SK-N-SH (cell line): ENCODE measurements around the gene SLC1A3. TPM values are rescaled to one million over a fixed set of nuclear protein-coding genes. Genes with fewer than 3 reads are reported as not detected.

ENCODE experiments used
- CTCF ChIA-PET: fragments of 300-600, 350-600 bp; formaldehyde crosslinking; extraction: SDS; loops from one replicate; lab custom pipeline; 2021; lab: Yijun Ruan, JAX
- POLR2A ChIA-PET: fragments of 350-600 bp; sonication (Branson Sonifier 250); formaldehyde crosslinking; extraction: SDS; loops from one replicate; lab custom pipeline; 2020; ENCODE audit warnings: antibody characterized with exemption, inconsistent platforms; lab: Yijun Ruan, JAX
- DNase-seq: peaks from one replicate; pipeline ENCODE4 v3.0.0; 2012
- H2AFZ ChIP-seq: fragments of 200-600 bp; sonication (generic); 2 replicates; pipeline ENCODE4 v1.8.1; 2016; ENCODE audit warnings: antibody characterized with exemption, mild to moderate bottlenecking, low read depth
- H3F3A ChIP-seq: fragments of 200-600 bp; sonication (generic); replicated peaks from 2 replicates; pipeline ENCODE3; 2016; ENCODE audit warnings: antibody characterized with exemption, mild to moderate bottlenecking; ENCODE audit not compliant: insufficient read depth
- H3K27ac ChIP-seq, 2 experiments: fragments of 200-500 bp in 1 of 2; fragments of 200-600 bp in 1 of 2; sonication (Bioruptor generic) in 1 of 2; sonication (generic), shearing (Covaris generic) in 1 of 2; 2 replicates each; pipeline versions ENCODE4 v1.5.1 to v1.6.1; 2014 to 2016; ENCODE audit warnings: low read depth in 2 of 2, inconsistent platforms in 1 of 2, low read length in 1 of 2, mild to moderate bottlenecking in 1 of 2, mixed read lengths in 1 of 2
- H3K27me3 ChIP-seq: fragments of 200-600 bp; sonication (generic), shearing (Covaris generic); 2 replicates; pipeline ENCODE4 v1.6.1; 2016; ENCODE audit warnings: mixed run types; ENCODE audit not compliant: insufficient read depth
- H3K36me3 ChIP-seq, 2 experiments: fragments of 200-500 bp in 1 of 2; fragments of 200-600 bp in 1 of 2; sonication (Bioruptor generic) in 1 of 2; sonication (generic) in 1 of 2; replicated peaks in 1 of 2; 2 replicates each; pipeline versions ENCODE3 to v1.5.1; 2014 to 2016; ENCODE audit warnings: low read length in 1 of 2, mild to moderate bottlenecking in 1 of 2; ENCODE audit not compliant: insufficient read depth in 2 of 2, control insufficient read depth in 1 of 2
- H3K4me1 ChIP-seq, 2 experiments: fragments of 200-500 bp in 1 of 2; fragments of 200-600 bp in 1 of 2; sonication (Bioruptor generic) in 1 of 2; sonication (generic), shearing (Covaris generic) in 1 of 2; 2 replicates each; pipeline versions ENCODE4 v1.5.1 to v1.6.1; 2014 to 2016; ENCODE audit warnings: low read depth in 1 of 2, low read length in 1 of 2, mixed run types in 1 of 2; ENCODE audit not compliant: insufficient read depth in 2 of 2, control insufficient read depth in 1 of 2
- H3K4me2 ChIP-seq: fragments of 200-600 bp; sonication (generic), shearing (Covaris generic); 2 replicates; pipeline ENCODE4 v1.6.1; 2017; ENCODE audit warnings: mixed run types
- H3K4me3 ChIP-seq, 2 experiments: fragments of 200-500 bp in 1 of 2; fragments of 200-600 bp in 1 of 2; sonication (Bioruptor generic) in 1 of 2; sonication (generic), shearing (Covaris generic) in 1 of 2; 2 replicates each; pipeline versions ENCODE4 v1.5.1 to v1.8.1; 2014 to 2016; ENCODE audit warnings: low read depth in 2 of 2, inconsistent platforms in 1 of 2, low read length in 1 of 2, mild to moderate bottlenecking in 1 of 2, mixed read lengths in 1 of 2, moderate library complexity in 1 of 2
- H3K79me2 ChIP-seq: fragments of 200-600 bp; sonication (generic); 2 replicates; pipeline ENCODE4 v1.8.1; 2017; ENCODE audit warnings: mild to moderate bottlenecking; ENCODE audit not compliant: insufficient read depth
- H3K9ac ChIP-seq: fragments of 200-600 bp; sonication (generic); 2 replicates; pipeline ENCODE4 v1.6.1; 2017; ENCODE audit warnings: mixed run types
- H3K9me2 ChIP-seq: fragments of 200-600 bp; sonication (generic); 2 replicates; pipeline ENCODE4 v1.6.1; 2017; ENCODE audit warnings: mixed run types
- H3K9me3 ChIP-seq: fragments of 200-600 bp; sonication (generic); 2 replicates; pipeline ENCODE4 v1.6.1; 2017; ENCODE audit warnings: mixed run types, mild to moderate bottlenecking, moderate library complexity
- H4K20me1 ChIP-seq: fragments of 200-600 bp; sonication (generic); 2 replicates; pipeline ENCODE4 v1.6.1; 2017; ENCODE audit warnings: mild to moderate bottlenecking, mixed run types; ENCODE audit not compliant: insufficient read depth
- CHD2 ChIP-seq: fragments of 150-350 bp; IDR thresholded peaks from 2 replicates; pipeline ENCODE4 v1.6.1; 2018; ENCODE audit warnings: low read length; ENCODE audit not compliant: partially characterized antibody
- EZH2phosphoT487 ChIP-seq: fragments of 200-600 bp; sonication (generic); IDR thresholded peaks from 2 replicates; pipeline ENCODE4 v1.6.1; 2017; ENCODE audit warnings: low read depth, mixed run types, mild to moderate bottlenecking, antibody characterized with exemption, moderate library complexity, borderline replicate concordance
- FOXM1 ChIP-seq: IDR thresholded peaks from 2 replicates; pipeline ENCODE4 v1.4.0; 2012; ENCODE audit warnings: low read depth, mild to moderate bottlenecking
- GATA2 ChIP-seq: sonication (generic); formaldehyde crosslinking; IDR thresholded peaks from 2 replicates; pipeline ENCODE4 v1.5.0; 2020; ENCODE audit warnings: mild to moderate bottlenecking, missing genetic modification reagents
- JUND ChIP-seq: IDR thresholded peaks from 2 replicates; pipeline ENCODE4 v1.4.0; 2012
- MEF2A ChIP-seq: IDR thresholded peaks from 2 replicates; pipeline ENCODE4 v1.4.0; 2012; ENCODE audit warnings: low read depth, borderline replicate concordance
- NFIC ChIP-seq: IDR thresholded peaks from 2 replicates; pipeline ENCODE4 v1.4.0; 2012; ENCODE audit warnings: borderline replicate concordance
- NRF1 ChIP-seq: IDR thresholded peaks from 2 replicates; pipeline ENCODE4 v1.6.1; 2012; ENCODE audit warnings: low read depth, mild to moderate bottlenecking, low read length
- PBX3 ChIP-seq: IDR thresholded peaks from 2 replicates; pipeline ENCODE4; 2012
- RFX5 ChIP-seq: IDR thresholded peaks from 2 replicates; pipeline ENCODE4 v1.6.1; 2012; ENCODE audit warnings: mild to moderate bottlenecking, improper control_type of control experiment, low read length
- RXRA ChIP-seq: IDR thresholded peaks from 2 replicates; pipeline ENCODE4 v1.4.0; 2012; ENCODE audit warnings: low read depth, mild to moderate bottlenecking, borderline replicate concordance
- SIN3A ChIP-seq: IDR thresholded peaks from 2 replicates; pipeline ENCODE4 v1.6.1; 2012; ENCODE audit warnings: low read depth, mild to moderate bottlenecking, low read length, moderate library complexity, borderline replicate concordance
- TAF1 ChIP-seq: IDR thresholded peaks from 2 replicates; pipeline ENCODE4 v1.6.1; 2012; ENCODE audit warnings: low read depth, mild to moderate bottlenecking, low read length, moderate library complexity, borderline replicate concordance
- USF2 ChIP-seq: fragments of 150-350 bp; IDR thresholded peaks from 2 replicates; pipeline ENCODE4 v1.6.1; 2017; ENCODE audit warnings: antibody characterized with exemption, low read length, low read depth, borderline replicate concordance
- WGBS: methylation state at CpG from one replicate; pipeline ENCODE4 v1.1.6; 2017; ENCODE audit warnings: low lambda C conversion rate; 5-methylcytosine and 5-hydroxymethylcytosine counted together
- polyA plus RNA-seq, 3 experiments: library from polyadenylated mRNA; depleted of rRNA; stranded (reverse); fragments of >200 nt; gene quantifications; 2 replicates each; pipeline ENCODE4 v1.2.3, GENCODE V29; 2012
- TF ChIP-seq, protein P1 (sequence below): IDR thresholded peaks from 2 replicates; pipeline ENCODE4 v1.6.1; 2012; ENCODE audit warnings: mild to moderate bottlenecking, low read depth, low read length, moderate library complexity

SLC1A3 gene
- polyA plus RNA-seq, 1 of the 3 experiments (the other 2 are of a cell fraction): not detected

DNA sequence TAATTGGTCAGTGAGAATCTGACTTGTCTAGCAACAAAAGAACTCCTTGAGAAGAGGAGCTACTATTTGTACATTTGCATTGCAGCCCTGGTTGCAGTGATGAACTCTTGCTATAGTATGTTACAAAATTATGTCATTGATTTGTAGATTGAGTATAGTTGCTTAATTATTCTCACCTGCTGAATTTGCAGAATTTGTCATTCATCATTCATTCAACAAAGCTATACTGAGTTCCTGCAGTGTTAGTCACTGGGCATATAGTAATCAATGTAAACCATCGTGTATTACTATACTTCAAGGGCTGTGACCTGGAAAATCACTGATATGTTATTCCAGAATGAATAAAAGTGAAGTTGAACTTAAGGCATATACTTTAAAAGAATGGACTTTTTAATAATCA lies 50.1 kb downstream of the SLC1A3 start:
- POLR2A ChIA-PET: no interaction called here
- Histone ChIP-seq H3K27ac (no peak overlapping the region), H3F3A (peaks cover 4% of the 10 kb centered on the region), H3K9me3 (no peaks in the 10 kb centered on the region), H3K4me3 (no peak overlapping the region), H3K27me3 (peaks cover 48% of the 10 kb centered on the region; the same call in 1 of the 2 replicates), H3K9me2 (no peaks in the 10 kb centered on the region), H3K79me2 (no peaks in the 10 kb centered on the region), H3K36me3 (no peaks in the 10 kb centered on the region), H3K4me2 (no peak overlapping the region), H3K9ac (no peak overlapping the region), H2AFZ (no peak overlapping the region), H4K20me1 (no peaks in the 10 kb centered on the region), H3K4me1 (no peaks in the 10 kb centered on the region; a peak in 1 of 4 replicates)
- CTCF ChIA-PET: no interaction called here
- DNase-seq: no peak
- WGBS: 0% methylated on average over 1 of the region's 1 CpG
- TF ChIP-seq RFX5: no peak
- no peak for TF ChIP-seq GATA2 (CRISPR knock-in tag)
- no peak for TF ChIP-seq FOXM1
- no peak for TF ChIP-seq CHD2
- TF ChIP-seq JUND: no peak
- no peak for TF ChIP-seq NRF1
- no peak for TF ChIP-seq PBX3
- TF ChIP-seq TAF1: no peak
- no peak for TF ChIP-seq SIN3A
- TF ChIP-seq, protein P1, sequence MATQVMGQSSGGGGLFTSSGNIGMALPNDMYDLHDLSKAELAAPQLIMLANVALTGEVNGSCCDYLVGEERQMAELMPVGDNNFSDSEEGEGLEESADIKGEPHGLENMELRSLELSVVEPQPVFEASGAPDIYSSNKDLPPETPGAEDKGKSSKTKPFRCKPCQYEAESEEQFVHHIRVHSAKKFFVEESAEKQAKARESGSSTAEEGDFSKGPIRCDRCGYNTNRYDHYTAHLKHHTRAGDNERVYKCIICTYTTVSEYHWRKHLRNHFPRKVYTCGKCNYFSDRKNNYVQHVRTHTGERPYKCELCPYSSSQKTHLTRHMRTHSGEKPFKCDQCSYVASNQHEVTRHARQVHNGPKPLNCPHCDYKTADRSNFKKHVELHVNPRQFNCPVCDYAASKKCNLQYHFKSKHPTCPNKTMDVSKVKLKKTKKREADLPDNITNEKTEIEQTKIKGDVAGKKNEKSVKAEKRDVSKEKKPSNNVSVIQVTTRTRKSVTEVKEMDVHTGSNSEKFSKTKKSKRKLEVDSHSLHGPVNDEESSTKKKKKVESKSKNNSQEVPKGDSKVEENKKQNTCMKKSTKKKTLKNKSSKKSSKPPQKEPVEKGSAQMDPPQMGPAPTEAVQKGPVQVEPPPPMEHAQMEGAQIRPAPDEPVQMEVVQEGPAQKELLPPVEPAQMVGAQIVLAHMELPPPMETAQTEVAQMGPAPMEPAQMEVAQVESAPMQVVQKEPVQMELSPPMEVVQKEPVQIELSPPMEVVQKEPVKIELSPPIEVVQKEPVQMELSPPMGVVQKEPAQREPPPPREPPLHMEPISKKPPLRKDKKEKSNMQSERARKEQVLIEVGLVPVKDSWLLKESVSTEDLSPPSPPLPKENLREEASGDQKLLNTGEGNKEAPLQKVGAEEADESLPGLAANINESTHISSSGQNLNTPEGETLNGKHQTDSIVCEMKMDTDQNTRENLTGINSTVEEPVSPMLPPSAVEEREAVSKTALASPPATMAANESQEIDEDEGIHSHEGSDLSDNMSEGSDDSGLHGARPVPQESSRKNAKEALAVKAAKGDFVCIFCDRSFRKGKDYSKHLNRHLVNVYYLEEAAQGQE: no peak
- no peak for TF ChIP-seq NFIC
- TF ChIP-seq USF2: no peak
- no peak for TF ChIP-seq RXRA
- no peak for TF ChIP-seq EZH2phosphoT487
- no peak for TF ChIP-seq MEF2A
